ENCODE data around the gene WDR46.
"Not testable (repeated sequence)": the region's sequence is repeated elsewhere in the genome, so short reads cannot be mapped to it uniquely, and the experiment has no call there.

The WDR46 gene

GRCh38 chr6:33294086-33294823, 5.2 kb upstream of the WDR46 start:
- no peak for TF ChIP-seq CTCF (conservative IDR thresholded peaks at IDR 0.05; ENCODE audit: low read depth, low read length)
- no peak for DNase-seq (ENCODE audit: low read depth)
- no peak overlapping the region for H3K4me3 ChIP-seq (ENCODE audit: low read length)

- no peak for DNase-seq (ENCODE audit: low read depth)
- no peak for TF ChIP-seq CTCF (conservative IDR thresholded peaks at IDR 0.05; ENCODE audit: low read depth, low read length)
- no peak overlapping the region for H3K4me3 ChIP-seq (ENCODE audit: low read length)
Observed at GRCh38 chr6:33292996-33293682, 4.1 kb upstream of the WDR46 start.

GRCh38 chr6:33290459-33290858, 1.4 kb upstream of the WDR46 start:
- peak overlapping the region; percentile 97 for H3K4me3 ChIP-seq (ENCODE audit: low read length)
- no peak for TF ChIP-seq CTCF (conservative IDR thresholded peaks at IDR 0.05; ENCODE audit: low read depth, low read length)
- no peak for DNase-seq (ENCODE audit: low read depth)

- no peak for TF ChIP-seq CTCF (conservative IDR thresholded peaks at IDR 0.05; ENCODE audit: low read depth, low read length)
- no peak for DNase-seq (ENCODE audit: low read depth)
- peak overlapping the region; percentile 97 for H3K4me3 ChIP-seq (ENCODE audit: low read length)
Observed at GRCh38 chr6:33289784-33290315, 811 bp upstream of the WDR46 start.

- peak overlapping the region; percentile 97 for H3K4me3 ChIP-seq (ENCODE audit: low read length)
- no peak for TF ChIP-seq CTCF (conservative IDR thresholded peaks at IDR 0.05; ENCODE audit: low read depth, low read length)
- DNase-seq (ENCODE audit: low read depth): no peak
Observed at GRCh38 chr6:33288141-33288920, 708 bp downstream of the WDR46 start.

- no peak overlapping the region for H3K4me3 ChIP-seq (ENCODE audit: low read length)
- DNase-seq (ENCODE audit: low read depth): no peak
- no peak for TF ChIP-seq CTCF (conservative IDR thresholded peaks at IDR 0.05; ENCODE audit: low read depth, low read length)
Observed at GRCh38 chr6:33286946-33287914, 1.8 kb downstream of the WDR46 start.

- H3K4me3 ChIP-seq (ENCODE audit: low read length); DNase-seq (ENCODE audit: low read depth): not testable (repeated sequence)
Observed at GRCh38 chr6:33285214-33285613, 3.8 kb downstream of the WDR46 start.

Data from retinal pigment epithelial cell (primary cell).